ENCODE measurements around the gene TMTC1. TPM values are rescaled to one million over a fixed set of nuclear protein-coding genes. Genes with fewer than 3 reads are reported as not detected.

TMTC1 gene
- total and polyA plus RNA-seq, 2 of the 8 experiments (the other 6 are each of a cell fraction or from before 2014, with no cell fraction given), result 15.4 to 20.8 TPM

DNA sequence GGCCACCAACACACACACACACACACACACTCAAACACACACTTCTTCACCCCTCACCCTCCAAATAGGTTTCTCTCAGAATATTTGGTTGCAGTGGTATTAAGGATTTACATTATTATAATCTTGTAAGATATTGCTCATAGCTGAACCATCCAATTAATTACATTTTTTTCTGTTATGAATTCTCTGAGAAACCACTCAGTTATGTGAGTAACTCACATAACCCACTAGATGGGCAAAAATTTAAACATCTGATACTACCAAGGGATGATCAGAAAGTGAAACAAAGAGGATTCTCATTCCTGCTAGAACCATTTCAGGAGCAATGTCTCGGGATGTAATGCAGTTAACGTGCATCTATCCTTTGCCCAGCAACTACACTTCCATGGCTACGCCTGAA, 31.6 kb downstream of the TMTC1 start:
- no peak overlapping the region for H3K9ac ChIP-seq (replicated peaks in 1 of 4; ENCODE audit: extremely low read depth in 1 of 4, low read depth in 3 of 4, low read length in 3 of 4)
- H2AK5ac ChIP-seq (ENCODE audit: low read depth, low read length), result no peak overlapping the region
- H2BK12ac ChIP-seq (ENCODE audit: low read depth, low read length), result no peak overlapping the region
- H3K23ac ChIP-seq (ENCODE audit: insufficient read length), result no peak overlapping the region
- no peaks in the 10 kb centered on the region for H3K9me3 ChIP-seq (ENCODE audit: insufficient read depth in 2 of 2, low read depth in 1 of 2, low read length in 1 of 2)
- TF ChIP-seq POU5F1 (IDR thresholded peaks at IDR 0.05; ENCODE audit: low read depth, low read length), result no peak
- H2BK20ac ChIP-seq (ENCODE audit: low read length), result no peak overlapping the region
- H2AFZ ChIP-seq (ENCODE audit: low read length), result no peak overlapping the region
- H3K4me3 ChIP-seq (ENCODE audit: extremely low read depth in 1 of 4, insufficient read depth in 2 of 4, low read depth in 3 of 4, low read length in 4 of 4), result no peak overlapping the region
- no peaks in the 10 kb centered on the region for H3K23me2 ChIP-seq (ENCODE audit: low read depth, low read length)
- peak overlapping the region; percentile 1 for H3K56ac ChIP-seq (replicated peaks; ENCODE audit: insufficient read length, low read depth, low read length)
- H3K27me3 ChIP-seq (replicated peaks in 1 of 4; ENCODE audit: control insufficient read depth in 3 of 4, extremely low read depth in 1 of 4, insufficient read depth in 3 of 4, low read length in 3 of 4), result no peaks in the 10 kb centered on the region
- no peak overlapping the region for H3K14ac ChIP-seq (ENCODE audit: insufficient read length)
- H2BK15ac ChIP-seq (ENCODE audit: low read length), result no peak overlapping the region
- no peak overlapping the region for H4K91ac ChIP-seq (replicated peaks; ENCODE audit: insufficient read length, low read length)
- H3K4me2 ChIP-seq (ENCODE audit: insufficient read depth in 1 of 2, low read depth in 2 of 2, low read length in 2 of 2), result no peak overlapping the region
- H3K36me3 ChIP-seq (ENCODE audit: control insufficient read depth in 2 of 4, insufficient read depth in 4 of 4, low read length in 3 of 4), result peaks cover 2 to 27% (median 5%) of the 10 kb centered on the region in 4 experiments; a peak in 4 of 8 replicates
- no peaks in the 10 kb centered on the region; a peak in 1 of 4 replicates for H3K79me2 ChIP-seq (ENCODE audit: control insufficient read depth in 1 of 2, insufficient read depth in 2 of 2, low read length in 2 of 2)
- no peak overlapping the region for H3K18ac ChIP-seq (ENCODE audit: extremely low read depth, low read length)
- H4K5ac ChIP-seq (ENCODE audit: insufficient read length, low read depth, low read length), result no peak overlapping the region
- ChIA-PET CTCF (ENCODE audit: partially characterized antibody) (interaction anchor here (0.6 to 0.8 kb wide), 2 partner anchors 9 to 734 kb away, joined by 3 read pairs; no protein-coding TSS in a partner anchor), POLR2A (ENCODE audit: partially characterized antibody) (no interaction called here)
- H3K4me1 ChIP-seq (replicated peaks in 1 of 4; ENCODE audit: control insufficient read depth in 3 of 4, insufficient read depth in 4 of 4, low read length in 3 of 4), result peaks cover 0 to 8% (median 2%) of the 10 kb centered on the region in 4 experiments; a peak in 4 of 7 replicates
- no peaks in the 10 kb centered on the region for H3K79me1 ChIP-seq (ENCODE audit: low read depth, low read length)
- no peak overlapping the region for H2BK5ac ChIP-seq (ENCODE audit: low read depth, low read length)
- WGBS, 2 experiments (ENCODE audit: extremely low coverage in 1 of 2, insufficient coverage in 1 of 2, insufficient read length in 1 of 2, insufficient replicate concordance in 2 of 2, low coverage in 1 of 2, low lambda C conversion rate in 2 of 2, missing lambda C conversion rate in 1 of 2), result 94% methylated on average over 3 of the region's 3 CpGs; no CpG with 5 or more reads in 1 of the 2 experiments
- no peak overlapping the region for H3K4ac ChIP-seq (replicated peaks; ENCODE audit: insufficient read length, low read depth, low read length)
- FAIRE-seq (no peak), DNase-seq (ENCODE audit: low read depth in 1 of 2, low spot score in 2 of 2) (no peak)
- no peak overlapping the region for H4K8ac ChIP-seq (ENCODE audit: extremely low read depth, insufficient read depth, low read length)
- no peak overlapping the region for H2BK120ac ChIP-seq (replicated peaks; ENCODE audit: low read depth, low read length)
- no peak overlapping the region for H3K27ac ChIP-seq (ENCODE audit: low read depth, low read length)
- H4K20me1 ChIP-seq (replicated peaks in 1 of 2; ENCODE audit: control insufficient read depth in 1 of 2, insufficient read depth in 2 of 2, low read length in 2 of 2), result no peaks in the 10 kb centered on the region
